ENCODE data around the gene CERS2. TPM values are rescaled to one million over a fixed set of nuclear protein-coding genes. Genes with fewer than 3 reads are reported as not detected.

The CERS2 gene
- total and polyA plus RNA-seq, 4 donors, result 212 to 346 (median 278) TPM

DNA sequence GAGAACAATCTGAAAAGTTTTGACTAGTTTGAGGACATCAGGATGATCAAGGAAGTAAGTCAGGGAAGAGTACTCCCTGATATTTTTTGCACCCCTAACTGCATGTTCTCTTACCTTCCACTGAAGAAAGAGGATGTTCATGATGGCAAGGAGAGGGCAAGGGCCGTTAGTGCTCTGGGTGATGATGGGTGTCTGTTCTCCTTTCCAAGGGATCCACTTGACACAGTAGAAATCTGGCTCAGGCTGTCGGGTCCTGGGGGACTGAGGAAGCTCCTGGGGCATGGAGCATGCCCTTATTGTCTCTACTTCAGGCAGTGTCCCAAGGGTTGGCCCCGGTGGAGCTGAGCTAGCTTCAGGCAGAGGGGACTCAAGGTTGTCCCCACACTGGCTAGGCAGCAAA lies 27.4 kb upstream of the CERS2 start:
- no peak overlapping the region for H3K9ac ChIP-seq (ENCODE audit: low read depth in 1 of 2, low read length in 2 of 2)
- peaks cover 8 to 40% (median 29%) of the 10 kb centered on the region in 4 donors for H3K4me1 ChIP-seq (ENCODE audit: control insufficient read depth in 4 of 4, insufficient read depth in 4 of 4, low read length in 3 of 4)
- H3K4me3 ChIP-seq (ENCODE audit: low read depth in 1 of 3, low read length in 3 of 3), result no peak overlapping the region
- H3K36me3 ChIP-seq (ENCODE audit: control insufficient read depth in 4 of 4, insufficient read depth in 3 of 4, low read depth in 1 of 4, low read length in 3 of 4), result peaks cover 6 to 45% (median 34%) of the 10 kb centered on the region in 4 donors
- H3K9me3 ChIP-seq (ENCODE audit: control insufficient read depth in 4 of 4, low read length in 3 of 4), result no peaks in the 10 kb centered on the region
- H3K27me3 ChIP-seq (ENCODE audit: control insufficient read depth in 4 of 4, insufficient read depth in 4 of 4, low read length in 3 of 4), result no peaks in the 10 kb centered on the region
- DNase-seq (ENCODE audit: low spot score), result no peak
- TF ChIP-seq YY1 (IDR thresholded peaks at IDR 0.05) (no peak), JUND (IDR thresholded peaks at IDR 0.05) (no peak), FOXA1 (IDR thresholded peaks at IDR 0.05) (no peak)
- TF ChIP-seq, protein P1, sequence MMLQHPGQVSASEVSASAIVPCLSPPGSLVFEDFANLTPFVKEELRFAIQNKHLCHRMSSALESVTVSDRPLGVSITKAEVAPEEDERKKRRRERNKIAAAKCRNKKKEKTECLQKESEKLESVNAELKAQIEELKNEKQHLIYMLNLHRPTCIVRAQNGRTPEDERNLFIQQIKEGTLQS (IDR thresholded peaks at IDR 0.05), result no peak
- 84% methylated on average over 3 of the region's 3 CpGs for WGBS
- H3K27ac ChIP-seq (ENCODE audit: low read depth in 1 of 2, low read length in 2 of 2), result peak overlapping the region; percentile 2 to 30

DNA sequence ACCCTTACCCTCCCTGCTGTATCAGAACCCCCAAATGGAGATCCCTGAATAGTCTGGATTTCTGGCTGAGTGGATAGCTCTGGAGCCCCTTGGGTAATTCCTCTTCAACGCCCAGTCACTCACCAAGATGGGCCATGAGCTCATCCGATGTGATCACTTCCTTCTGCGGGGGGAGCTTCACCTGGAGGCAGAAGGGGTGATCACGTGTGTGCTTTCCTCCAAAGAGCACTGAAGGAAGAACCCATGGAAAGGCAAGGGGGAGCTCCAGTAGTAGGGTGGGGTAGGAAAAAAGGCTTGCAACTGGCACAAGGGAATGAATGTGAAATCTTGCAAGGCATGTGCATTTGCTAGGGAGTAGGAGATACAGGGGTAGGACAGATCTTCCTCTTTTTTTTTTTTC lies 27.0 kb upstream of the CERS2 start:
- Histone ChIP-seq H3K27me3 (ENCODE audit: control insufficient read depth in 4 of 4, insufficient read depth in 4 of 4, low read length in 3 of 4) (no peaks in the 10 kb centered on the region), H3K9ac (ENCODE audit: low read depth in 1 of 2, low read length in 2 of 2) (no peak overlapping the region), H3K9me3 (ENCODE audit: control insufficient read depth in 4 of 4, low read length in 3 of 4) (no peaks in the 10 kb centered on the region), H3K4me1 (ENCODE audit: control insufficient read depth in 4 of 4, insufficient read depth in 4 of 4, low read length in 3 of 4) (peaks cover 8 to 35% (median 28%) of the 10 kb centered on the region in 4 donors), H3K36me3 (ENCODE audit: control insufficient read depth in 4 of 4, insufficient read depth in 3 of 4, low read depth in 1 of 4, low read length in 3 of 4) (peaks cover 6 to 49% (median 38%) of the 10 kb centered on the region in 4 donors), H3K4me3 (ENCODE audit: low read depth in 1 of 3, low read length in 3 of 3) (no peak overlapping the region), H3K27ac (ENCODE audit: low read depth in 1 of 2, low read length in 2 of 2) (no peak overlapping the region)
- DNase-seq (ENCODE audit: low spot score), result no peak
- no peak for TF ChIP-seq FOXA2 (IDR thresholded peaks at IDR 0.05)
- TF ChIP-seq FOXA1 (IDR thresholded peaks at IDR 0.05), result no peak
- TF ChIP-seq SP1 (IDR thresholded peaks at IDR 0.05), result no peak
- no peak for TF ChIP-seq YY1 (IDR thresholded peaks at IDR 0.05)
- TF ChIP-seq, protein P2, sequence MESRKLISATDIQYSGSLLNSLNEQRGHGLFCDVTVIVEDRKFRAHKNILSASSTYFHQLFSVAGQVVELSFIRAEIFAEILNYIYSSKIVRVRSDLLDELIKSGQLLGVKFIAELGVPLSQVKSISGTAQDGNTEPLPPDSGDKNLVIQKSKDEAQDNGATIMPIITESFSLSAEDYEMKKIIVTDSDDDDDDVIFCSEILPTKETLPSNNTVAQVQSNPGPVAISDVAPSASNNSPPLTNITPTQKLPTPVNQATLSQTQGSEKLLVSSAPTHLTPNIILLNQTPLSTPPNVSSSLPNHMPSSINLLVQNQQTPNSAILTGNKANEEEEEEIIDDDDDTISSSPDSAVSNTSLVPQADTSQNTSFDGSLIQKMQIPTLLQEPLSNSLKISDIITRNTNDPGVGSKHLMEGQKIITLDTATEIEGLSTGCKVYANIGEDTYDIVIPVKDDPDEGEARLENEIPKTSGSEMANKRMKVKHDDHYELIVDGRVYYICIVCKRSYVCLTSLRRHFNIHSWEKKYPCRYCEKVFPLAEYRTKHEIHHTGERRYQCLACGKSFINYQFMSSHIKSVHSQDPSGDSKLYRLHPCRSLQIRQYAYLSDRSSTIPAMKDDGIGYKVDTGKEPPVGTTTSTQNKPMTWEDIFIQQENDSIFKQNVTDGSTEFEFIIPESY (IDR thresholded peaks at IDR 0.05), result no peak
- TF ChIP-seq, protein P3, sequence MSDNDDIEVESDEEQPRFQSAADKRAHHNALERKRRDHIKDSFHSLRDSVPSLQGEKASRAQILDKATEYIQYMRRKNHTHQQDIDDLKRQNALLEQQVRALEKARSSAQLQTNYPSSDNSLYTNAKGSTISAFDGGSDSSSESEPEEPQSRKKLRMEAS (IDR thresholded peaks at IDR 0.05), result no peak
- TF ChIP-seq, protein P4, sequence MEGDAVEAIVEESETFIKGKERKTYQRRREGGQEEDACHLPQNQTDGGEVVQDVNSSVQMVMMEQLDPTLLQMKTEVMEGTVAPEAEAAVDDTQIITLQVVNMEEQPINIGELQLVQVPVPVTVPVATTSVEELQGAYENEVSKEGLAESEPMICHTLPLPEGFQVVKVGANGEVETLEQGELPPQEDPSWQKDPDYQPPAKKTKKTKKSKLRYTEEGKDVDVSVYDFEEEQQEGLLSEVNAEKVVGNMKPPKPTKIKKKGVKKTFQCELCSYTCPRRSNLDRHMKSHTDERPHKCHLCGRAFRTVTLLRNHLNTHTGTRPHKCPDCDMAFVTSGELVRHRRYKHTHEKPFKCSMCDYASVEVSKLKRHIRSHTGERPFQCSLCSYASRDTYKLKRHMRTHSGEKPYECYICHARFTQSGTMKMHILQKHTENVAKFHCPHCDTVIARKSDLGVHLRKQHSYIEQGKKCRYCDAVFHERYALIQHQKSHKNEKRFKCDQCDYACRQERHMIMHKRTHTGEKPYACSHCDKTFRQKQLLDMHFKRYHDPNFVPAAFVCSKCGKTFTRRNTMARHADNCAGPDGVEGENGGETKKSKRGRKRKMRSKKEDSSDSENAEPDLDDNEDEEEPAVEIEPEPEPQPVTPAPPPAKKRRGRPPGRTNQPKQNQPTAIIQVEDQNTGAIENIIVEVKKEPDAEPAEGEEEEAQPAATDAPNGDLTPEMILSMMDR (IDR thresholded peaks at IDR 0.05; ENCODE audit: low read depth, low read length, missing input control), result no peak
- TF ChIP-seq TAF1 (conservative IDR thresholded peaks at IDR 0.05), result no peak
- no peak for TF ChIP-seq JUND (IDR thresholded peaks at IDR 0.05)
- TF ChIP-seq RAD21 (IDR thresholded peaks at IDR 0.05), result no peak
- no peak for TF ChIP-seq RXRA (IDR thresholded peaks at IDR 0.05)
- TF ChIP-seq HNF4A (conservative IDR thresholded peaks at IDR 0.05), result no peak
- WGBS, result 83% methylated on average over 4 of the region's 4 CpGs

DNA sequence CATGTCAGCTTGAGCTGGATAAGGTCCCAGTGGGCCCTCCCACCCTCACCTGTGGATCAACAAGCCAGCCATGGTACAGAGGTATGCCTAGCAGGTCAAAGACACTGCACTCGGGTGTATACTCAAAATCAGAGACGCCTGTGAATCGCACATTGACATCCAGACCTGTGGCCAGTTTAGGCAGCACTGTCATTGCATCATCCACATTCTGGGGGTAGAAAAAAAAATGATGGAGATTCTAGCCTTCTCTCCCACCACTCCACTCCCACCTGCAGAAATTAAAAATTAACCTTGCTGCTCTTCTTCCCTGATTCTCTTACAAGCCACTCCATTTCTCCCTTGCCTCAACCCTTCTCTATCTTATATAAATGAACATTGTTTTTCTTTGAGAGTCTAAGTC lies 25.8 kb upstream of the CERS2 start:
- no peaks in the 10 kb centered on the region for H3K27me3 ChIP-seq (ENCODE audit: control insufficient read depth in 4 of 4, insufficient read depth in 4 of 4, low read length in 3 of 4)
- 86% methylated on average over 3 of the region's 3 CpGs for WGBS
- no peak overlapping the region for H3K27ac ChIP-seq (ENCODE audit: low read depth in 1 of 2, low read length in 2 of 2)
- H3K4me1 ChIP-seq (ENCODE audit: control insufficient read depth in 4 of 4, insufficient read depth in 4 of 4, low read length in 3 of 4), result peaks cover 7 to 29% (median 22%) of the 10 kb centered on the region in 4 donors
- DNase-seq (ENCODE audit: low spot score), result no peak
- no peak overlapping the region for H3K9ac ChIP-seq (ENCODE audit: low read depth in 1 of 2, low read length in 2 of 2)
- H3K9me3 ChIP-seq (ENCODE audit: control insufficient read depth in 4 of 4, low read length in 3 of 4), result no peaks in the 10 kb centered on the region
- peaks cover 6 to 49% (median 39%) of the 10 kb centered on the region in 4 donors for H3K36me3 ChIP-seq (ENCODE audit: control insufficient read depth in 4 of 4, insufficient read depth in 3 of 4, low read depth in 1 of 4, low read length in 3 of 4)
- no peak overlapping the region for H3K4me3 ChIP-seq (ENCODE audit: low read depth in 1 of 3, low read length in 3 of 3)
- TF ChIP-seq FOXA2 (IDR thresholded peaks at IDR 0.05) (no peak), SP1 (IDR thresholded peaks at IDR 0.05) (no peak), NR2F2 (IDR thresholded peaks at IDR 0.05) (no peak), YY1 (IDR thresholded peaks at IDR 0.05) (no peak), FOXA1 (IDR thresholded peaks at IDR 0.05) (no peak), RXRA (IDR thresholded peaks at IDR 0.05) (no peak)
- TF ChIP-seq, protein P4 (IDR thresholded peaks at IDR 0.05; ENCODE audit: low read depth, low read length, missing input control), result no peak
- TF ChIP-seq, protein P5, sequence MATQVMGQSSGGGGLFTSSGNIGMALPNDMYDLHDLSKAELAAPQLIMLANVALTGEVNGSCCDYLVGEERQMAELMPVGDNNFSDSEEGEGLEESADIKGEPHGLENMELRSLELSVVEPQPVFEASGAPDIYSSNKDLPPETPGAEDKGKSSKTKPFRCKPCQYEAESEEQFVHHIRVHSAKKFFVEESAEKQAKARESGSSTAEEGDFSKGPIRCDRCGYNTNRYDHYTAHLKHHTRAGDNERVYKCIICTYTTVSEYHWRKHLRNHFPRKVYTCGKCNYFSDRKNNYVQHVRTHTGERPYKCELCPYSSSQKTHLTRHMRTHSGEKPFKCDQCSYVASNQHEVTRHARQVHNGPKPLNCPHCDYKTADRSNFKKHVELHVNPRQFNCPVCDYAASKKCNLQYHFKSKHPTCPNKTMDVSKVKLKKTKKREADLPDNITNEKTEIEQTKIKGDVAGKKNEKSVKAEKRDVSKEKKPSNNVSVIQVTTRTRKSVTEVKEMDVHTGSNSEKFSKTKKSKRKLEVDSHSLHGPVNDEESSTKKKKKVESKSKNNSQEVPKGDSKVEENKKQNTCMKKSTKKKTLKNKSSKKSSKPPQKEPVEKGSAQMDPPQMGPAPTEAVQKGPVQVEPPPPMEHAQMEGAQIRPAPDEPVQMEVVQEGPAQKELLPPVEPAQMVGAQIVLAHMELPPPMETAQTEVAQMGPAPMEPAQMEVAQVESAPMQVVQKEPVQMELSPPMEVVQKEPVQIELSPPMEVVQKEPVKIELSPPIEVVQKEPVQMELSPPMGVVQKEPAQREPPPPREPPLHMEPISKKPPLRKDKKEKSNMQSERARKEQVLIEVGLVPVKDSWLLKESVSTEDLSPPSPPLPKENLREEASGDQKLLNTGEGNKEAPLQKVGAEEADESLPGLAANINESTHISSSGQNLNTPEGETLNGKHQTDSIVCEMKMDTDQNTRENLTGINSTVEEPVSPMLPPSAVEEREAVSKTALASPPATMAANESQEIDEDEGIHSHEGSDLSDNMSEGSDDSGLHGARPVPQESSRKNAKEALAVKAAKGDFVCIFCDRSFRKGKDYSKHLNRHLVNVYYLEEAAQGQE (IDR thresholded peaks at IDR 0.05), result no peak
- TF ChIP-seq, protein P2 (IDR thresholded peaks at IDR 0.05), result no peak

All from liver (tissue), 9 donors.